Right kidney (tissue), 1 donor: ENCODE data around the gene CMTM7.
"Not testable (repeated sequence)": the region's sequence is repeated elsewhere in the genome, so short reads cannot be mapped to it uniquely, and the experiment has no call there.

Experiments used
- DNase-seq: peaks from one replicate; pipeline ENCODE4 v3.0.0-alpha.2; 2016

Gene CMTM7

DNA sequence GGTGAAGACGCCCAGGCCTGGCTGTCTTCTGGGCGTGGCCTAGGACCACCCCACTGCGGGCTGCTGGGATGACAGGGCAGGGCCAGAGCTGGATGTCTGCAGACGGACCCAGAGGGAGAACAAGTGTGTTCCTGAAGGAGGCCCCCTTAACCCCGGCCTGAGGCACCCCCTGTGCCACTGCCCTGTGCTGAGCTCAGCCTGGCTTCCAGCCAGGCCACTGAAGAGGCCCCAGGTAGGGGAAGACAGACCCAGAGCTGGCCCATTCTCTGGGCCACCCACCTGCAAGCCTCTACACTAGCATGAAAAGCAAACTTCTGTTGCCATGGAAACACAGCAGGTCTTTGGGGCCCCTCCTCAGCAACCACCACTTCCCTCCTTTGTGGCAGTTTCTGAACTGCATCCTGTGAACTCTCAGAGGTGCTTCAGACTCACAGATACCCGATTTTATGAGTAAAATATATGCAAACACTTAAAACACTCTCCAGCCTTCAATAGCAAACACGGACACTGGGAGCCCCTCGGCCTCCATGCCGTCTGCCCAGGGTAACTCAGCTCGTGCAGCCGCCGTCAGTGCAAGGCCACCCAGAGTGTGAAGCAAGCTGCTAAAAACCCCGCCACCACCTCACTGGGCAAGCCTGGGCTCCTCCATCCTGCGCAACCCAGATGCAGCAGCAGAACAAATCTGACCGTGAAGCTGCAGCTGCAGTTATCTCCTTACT, 68.5 kb downstream of the CMTM7 start:
- no peak for DNase-seq

GRCh38 chr3:32460817-32461496, 69.3 kb downstream of the CMTM7 start:
- not testable (repeated sequence) for DNase-seq

- not testable (repeated sequence) for DNase-seq
Measured at GRCh38 chr3:32462191-32462986, 70.7 kb downstream of the CMTM7 start.

DNA sequence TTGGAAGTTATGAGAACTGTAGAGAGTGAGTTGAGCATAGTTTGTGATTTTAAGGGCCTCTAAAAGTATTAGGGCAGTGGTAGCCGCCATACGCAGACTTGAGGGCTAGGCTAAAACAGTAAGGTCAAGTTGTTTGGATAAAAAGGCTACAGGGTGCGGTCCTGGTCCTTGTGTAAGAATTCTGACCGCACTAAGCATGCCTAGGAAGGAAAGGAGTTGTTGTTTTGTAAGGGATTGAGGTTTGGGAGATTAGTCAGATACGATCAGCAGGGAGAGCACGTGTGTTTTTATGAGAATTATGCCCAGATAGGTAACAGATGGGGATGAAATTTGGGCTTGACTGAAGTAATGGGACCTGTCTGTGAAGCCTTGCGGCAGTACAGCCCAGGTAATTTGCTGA, 71.8 kb downstream of the CMTM7 start:
- DNase-seq, result not testable (repeated sequence)

DNA sequence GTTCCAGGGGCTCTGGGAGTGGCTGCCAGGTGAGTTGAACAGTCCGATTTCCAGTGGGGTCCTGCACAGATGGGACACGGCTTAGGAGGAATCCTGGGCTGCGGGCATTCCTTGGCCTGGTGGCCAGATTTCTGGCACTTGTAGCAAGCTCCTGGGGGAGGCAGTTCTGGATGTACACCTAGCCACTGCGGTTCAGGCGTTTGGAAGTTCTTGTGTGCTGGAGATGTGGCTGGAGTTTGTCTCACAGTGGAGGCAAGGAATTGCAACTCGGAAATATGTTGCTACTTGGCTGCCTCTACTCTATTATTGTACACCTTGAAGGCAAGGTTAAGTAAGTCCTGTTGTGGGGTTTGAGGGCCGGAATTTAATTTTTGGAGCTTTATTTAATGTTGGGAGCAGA, 73.1 kb downstream of the CMTM7 start:
- DNase-seq, result not testable (repeated sequence)

GRCh38 chr3:32466808-32467207, 75.2 kb downstream of the CMTM7 start:
- DNase-seq, result not testable (repeated sequence)

DNA sequence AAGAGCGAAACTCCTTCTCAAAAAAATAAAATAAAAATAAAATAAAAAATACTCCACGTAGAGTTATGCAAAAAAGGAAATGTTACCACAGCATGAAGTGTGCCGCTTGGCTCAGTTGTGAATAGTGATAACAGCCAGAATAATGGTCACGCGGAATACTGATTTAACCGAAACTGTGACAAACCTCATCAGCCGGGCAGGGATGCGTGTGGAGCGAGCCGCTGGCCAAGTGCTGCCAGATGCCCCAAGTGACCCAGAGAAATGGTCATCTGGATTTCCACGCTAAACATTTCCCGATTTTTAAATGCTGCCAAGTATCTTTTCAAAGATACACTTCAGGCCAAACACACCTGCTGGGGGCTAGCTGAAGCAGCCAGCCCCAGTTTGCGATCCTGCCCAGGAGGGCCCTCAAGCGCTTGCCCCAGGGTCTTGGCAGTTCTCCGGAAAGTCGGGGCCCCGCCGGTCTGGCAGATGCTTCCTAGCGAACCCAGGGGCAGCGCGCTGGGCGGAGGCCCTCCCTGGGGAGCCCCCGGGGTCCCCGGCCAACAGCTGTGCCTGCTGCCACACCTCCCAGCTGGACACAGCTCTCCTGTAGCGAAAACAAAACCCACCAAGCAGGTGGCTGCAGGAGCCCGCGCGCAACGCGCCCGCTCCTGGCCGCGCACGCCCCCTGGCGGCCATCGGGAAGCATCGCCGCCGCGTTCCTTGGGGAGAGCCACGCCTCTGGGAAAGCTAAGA, 75.8 kb downstream of the CMTM7 start:
- peak; percentile 82 for DNase-seq

DNA sequence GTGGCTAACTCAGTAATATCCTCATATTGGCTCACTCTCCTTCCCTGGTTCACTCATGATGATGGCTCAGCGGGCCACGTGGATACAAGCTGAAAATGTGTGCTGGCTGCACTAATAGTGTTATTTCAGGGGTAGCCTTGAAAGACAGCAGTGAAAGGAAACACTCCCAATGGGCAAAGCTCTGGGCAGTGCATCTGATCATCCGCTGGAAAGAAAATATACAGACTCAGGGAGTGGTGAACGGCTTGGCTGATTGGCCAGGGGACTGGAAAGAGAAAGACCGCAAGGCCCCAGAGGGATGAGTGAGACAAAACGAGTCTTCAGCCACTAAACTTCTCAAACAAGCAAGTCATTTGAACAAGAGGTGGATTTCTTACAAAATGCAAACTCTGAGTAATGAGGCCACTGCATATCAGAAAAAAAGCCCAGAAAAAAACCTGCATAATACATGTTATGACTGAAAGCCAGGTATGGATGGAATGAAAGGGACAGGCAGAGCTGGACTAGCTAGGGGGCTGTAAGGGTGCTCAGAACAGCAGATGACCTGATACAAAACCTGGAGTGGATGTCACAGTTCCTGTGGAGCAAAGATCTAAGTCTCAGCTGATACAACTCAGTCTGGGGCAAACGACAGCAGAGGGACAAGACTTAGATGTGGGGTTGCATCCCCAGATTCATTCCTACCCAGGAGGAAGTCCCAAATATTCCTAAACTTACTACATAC, 77.7 kb downstream of the CMTM7 start:
- DNase-seq, result no peak

DNA sequence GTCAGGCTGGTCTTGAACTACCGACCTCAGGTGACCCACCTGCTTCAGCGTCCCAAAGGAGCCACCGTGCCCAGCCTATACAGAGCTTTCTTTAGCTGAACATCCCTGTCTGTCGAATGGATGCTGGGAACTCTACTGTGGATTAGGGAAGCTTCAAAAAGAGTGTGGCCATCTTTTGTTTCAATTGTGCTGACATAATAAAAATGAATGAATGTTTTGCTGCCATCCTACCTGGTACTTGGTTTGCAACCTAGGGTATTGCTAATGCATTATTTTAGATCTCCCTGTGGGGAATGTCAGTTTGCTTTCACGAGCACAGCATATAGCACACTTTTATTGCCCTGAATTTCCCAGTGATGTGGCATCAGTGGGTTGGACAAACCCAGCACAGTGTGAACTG, 78.7 kb downstream of the CMTM7 start:
- DNase-seq, result no peak

DNA sequence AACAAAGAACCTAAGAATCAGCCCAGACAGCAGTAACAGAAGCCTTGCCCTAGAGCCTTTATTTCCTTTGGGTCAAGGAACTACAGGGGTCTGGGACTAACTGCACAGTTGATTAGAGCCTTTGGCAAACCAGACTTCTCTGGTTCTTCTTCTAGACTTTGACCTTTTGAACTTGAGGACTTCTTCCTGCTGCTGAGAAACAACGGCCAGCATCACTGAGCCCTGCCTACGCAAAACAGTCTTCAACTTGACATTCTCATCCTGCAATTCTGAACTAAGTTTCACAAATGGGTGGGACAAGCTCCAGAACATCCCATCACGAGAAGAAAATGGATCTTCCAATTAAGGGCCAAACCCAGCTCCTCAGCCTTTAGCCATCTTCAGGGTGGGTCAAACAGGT, 79.6 kb downstream of the CMTM7 start:
- DNase-seq, result no peak

GRCh38 chr3:32472151-32472550, 80.5 kb downstream of the CMTM7 start:
- not testable (repeated sequence) for DNase-seq

GRCh38 chr3:32474201-32474600, 82.5 kb downstream of the CMTM7 start:
- DNase-seq, result no peak

GRCh38 chr3:32480604-32481003, 89.0 kb downstream of the CMTM7 start:
- no peak for DNase-seq

DNA sequence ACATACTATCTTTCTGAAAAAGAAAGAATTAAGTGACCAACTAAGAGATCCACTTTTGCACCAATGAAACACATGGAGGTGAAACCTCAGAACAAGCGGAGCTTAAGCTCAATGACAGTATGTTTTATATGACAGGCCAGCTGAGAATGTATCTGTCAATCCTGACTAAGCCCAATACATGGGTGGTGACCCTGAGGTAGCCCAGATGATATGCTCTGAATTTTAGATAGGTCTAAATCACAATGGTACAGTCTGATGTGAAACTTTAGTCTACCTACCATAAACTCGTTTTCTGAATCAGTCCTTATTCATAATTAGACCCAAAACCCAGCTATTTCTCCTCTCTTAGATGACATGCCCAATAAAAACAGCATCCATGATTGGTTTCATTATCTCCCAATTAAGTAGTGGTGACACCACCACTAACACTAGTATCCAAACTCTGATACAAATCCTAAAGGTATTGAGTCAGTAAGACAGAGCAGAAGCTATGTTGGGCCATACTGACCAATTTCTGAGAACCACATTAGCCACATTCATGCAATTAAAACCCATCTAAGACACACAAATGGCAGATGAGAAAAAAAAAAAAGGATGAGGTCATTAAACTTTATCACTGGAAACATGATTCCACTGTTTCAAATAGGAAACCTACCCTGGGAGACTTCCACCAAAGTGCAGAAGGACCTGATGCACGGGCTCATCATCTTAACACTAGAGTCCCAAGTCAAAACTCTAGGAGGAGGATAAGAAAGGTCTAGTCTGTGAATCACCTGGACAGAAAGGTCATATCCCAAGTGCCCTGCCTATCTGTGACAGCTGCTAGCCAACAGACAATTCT, 90.4 kb downstream of the CMTM7 start:
- DNase-seq, result no peak

DNA sequence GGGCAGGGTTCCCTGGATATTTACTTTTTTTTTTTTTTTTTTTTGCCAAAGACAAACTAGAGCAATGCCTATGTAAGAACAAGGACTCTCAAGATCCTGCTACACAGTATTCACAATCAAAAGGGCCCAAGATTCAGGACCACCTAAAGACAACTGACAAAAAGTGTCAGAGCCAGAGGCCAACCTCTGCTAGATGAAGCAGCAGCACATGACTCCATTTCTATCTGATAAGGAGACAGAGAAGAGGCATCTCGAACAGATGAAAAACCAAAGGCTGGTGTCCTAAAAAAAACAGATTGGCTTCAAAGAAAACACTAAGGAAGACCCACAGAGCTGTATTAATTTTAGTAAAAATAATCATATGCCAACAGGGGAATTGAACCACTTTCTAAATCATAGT, 91.0 kb downstream of the CMTM7 start:
- DNase-seq, result no peak

DNA sequence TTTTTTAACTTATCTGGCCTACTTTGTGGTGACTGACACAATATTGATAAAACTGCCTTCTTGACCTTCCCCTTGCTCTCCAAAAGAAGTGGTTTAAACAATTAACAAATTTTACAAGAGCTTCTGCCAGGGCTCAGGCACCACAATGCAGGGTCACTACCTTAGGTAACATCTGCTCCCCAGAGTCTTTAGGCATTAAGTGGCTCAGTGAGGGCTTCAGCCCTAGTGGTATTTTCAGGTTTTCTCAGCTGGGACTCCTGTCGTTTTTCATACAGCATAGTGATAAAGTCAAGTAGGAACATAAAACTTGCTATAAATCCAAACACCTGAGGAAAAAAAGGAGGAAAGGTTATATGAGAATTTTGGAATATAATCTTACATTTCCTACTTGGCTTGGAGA, 92.1 kb downstream of the CMTM7 start:
- DNase-seq, result no peak

- no peak for DNase-seq
Measured at GRCh38 chr3:32484436-32484835, 92.8 kb downstream of the CMTM7 start.

DNA sequence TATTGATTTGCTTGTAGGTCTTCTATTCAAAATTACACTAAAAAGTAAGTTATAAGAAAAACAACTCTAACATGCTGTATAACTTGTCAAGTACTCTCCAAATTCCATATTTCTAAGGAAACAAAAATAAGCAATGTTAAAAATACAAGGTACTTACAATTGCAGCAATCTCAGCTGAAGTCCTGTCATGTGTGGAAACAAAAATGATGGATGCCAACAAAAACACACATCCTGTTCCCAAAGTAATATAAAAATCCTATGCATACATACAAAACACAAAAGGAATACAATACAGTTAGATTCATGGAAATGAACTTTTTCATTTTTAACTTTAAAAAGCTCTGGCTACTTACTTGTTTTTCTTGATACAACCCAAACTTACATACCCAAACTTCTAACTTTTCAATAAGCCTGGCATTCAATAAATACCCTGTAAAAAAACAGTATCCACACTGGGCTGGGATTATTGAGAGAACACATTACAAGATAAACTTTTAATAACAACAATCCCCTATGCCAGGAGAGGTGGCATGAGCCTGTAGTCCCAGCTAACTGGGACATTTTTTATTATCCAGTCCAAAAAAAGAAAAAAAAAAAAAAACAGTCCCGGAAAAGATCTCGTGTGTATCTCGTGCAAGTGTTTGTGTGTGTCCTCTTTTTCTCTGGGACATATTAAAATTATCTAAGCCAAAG, 96.3 kb downstream of the CMTM7 start:
- no peak for DNase-seq

- DNase-seq, result no peak
Measured at GRCh38 chr3:32488474-32489008, 96.9 kb downstream of the CMTM7 start.
